H1 (cell line): ENCODE results near the gene TTBK2. TPM values are rescaled to one million over a fixed set of nuclear protein-coding genes. Genes with fewer than 3 reads are reported as not detected.

ENCODE experiments used
- ATF2 ChIP-seq: IDR thresholded peaks from 2 replicates; pipeline ENCODE4 v1.6.1; 2012; ENCODE audit warnings: low read length, inconsistent platforms
- CHD7 ChIP-seq: fragments of 300-600 bp; sonication (generic); IDR thresholded peaks from 2 replicates; pipeline ENCODE4 v1.7.1; 2012; ENCODE audit warnings: low read length, moderate library complexity, mild to moderate bottlenecking, inconsistent platforms; ENCODE audit not compliant: insufficient replicate concordance
- MAFK ChIP-seq: IDR thresholded peaks from 2 replicates; pipeline ENCODE4 v1.6.1; 2012; ENCODE audit warnings: low read depth, mild to moderate bottlenecking, improper control_type of control experiment, low read length
- RNF2 ChIP-seq: fragments of 200-900, 300-1000 bp; sonication (generic); IDR thresholded peaks from 2 replicates; pipeline ENCODE4 v1.7.1; 2016; ENCODE audit warnings: borderline replicate concordance, low read depth, mild to moderate bottlenecking, antibody characterized with exemption, low read length; ENCODE audit not compliant: poor library complexity, severe bottlenecking; ENCODE audit errors: missing control alignments
- SIX5 ChIP-seq: IDR thresholded peaks from 2 replicates; pipeline ENCODE4 v1.6.1; 2011; ENCODE audit warnings: mild to moderate bottlenecking, low read depth, low read length
- polyA plus RNA-seq, 7 experiments: library from polyadenylated mRNA; depleted of rRNA in 3 of 7; stranded (reverse) in 5 of 7; unstranded in 2 of 7; fragments of >200 nt in 5 of 7; fragments of 200-250 nt in 2 of 7; gene quantifications; 1 replicate in 5 of 7; 2 replicates in 1 of 7; 4 replicates in 1 of 7; pipeline versions ENCODE4 v1.2.1 to v1.2.3, GENCODE V29; 2011 to 2013; ENCODE audit warnings: missing spikeins in 2 of 7, mixed read lengths in 2 of 7
- total RNA-seq: library from RNA; stranded (reverse); fragmentation: NEBNext Ultra II Directional; extraction: Animal tissue kit (Norgen Biotek cat#: 25700); gene quantifications from 2 replicates; pipeline ENCODE4 v1.2.1, GENCODE V29; 2021
- TF ChIP-seq, protein P1 (sequence below): IDR thresholded peaks from 2 replicates; pipeline ENCODE4 v1.6.1; 2011; ENCODE audit warnings: low read length, improper control_type of control experiment
- TF ChIP-seq, protein P2 (sequence below): IDR thresholded peaks from 2 replicates; pipeline ENCODE4 v1.6.1; 2011; ENCODE audit warnings: low read depth, mild to moderate bottlenecking, low read length; ENCODE audit not compliant: insufficient read depth

TTBK2 gene
- total and polyA plus RNA-seq, 2 of the 8 experiments (the other 6 are each of a cell fraction or from before 2014, with no cell fraction given), result 2.7 to 18.2 TPM

GRCh38 chr15:42744195-42744594 lies 176.4 kb downstream of the TTBK2 start (continued):
- no peak for TF ChIP-seq CHD7
- no peak for TF ChIP-seq MAFK
- TF ChIP-seq, protein P1, sequence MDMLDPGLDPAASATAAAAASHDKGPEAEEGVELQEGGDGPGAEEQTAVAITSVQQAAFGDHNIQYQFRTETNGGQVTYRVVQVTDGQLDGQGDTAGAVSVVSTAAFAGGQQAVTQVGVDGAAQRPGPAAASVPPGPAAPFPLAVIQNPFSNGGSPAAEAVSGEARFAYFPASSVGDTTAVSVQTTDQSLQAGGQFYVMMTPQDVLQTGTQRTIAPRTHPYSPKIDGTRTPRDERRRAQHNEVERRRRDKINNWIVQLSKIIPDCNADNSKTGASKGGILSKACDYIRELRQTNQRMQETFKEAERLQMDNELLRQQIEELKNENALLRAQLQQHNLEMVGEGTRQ, result no peak
- TF ChIP-seq, protein P2, sequence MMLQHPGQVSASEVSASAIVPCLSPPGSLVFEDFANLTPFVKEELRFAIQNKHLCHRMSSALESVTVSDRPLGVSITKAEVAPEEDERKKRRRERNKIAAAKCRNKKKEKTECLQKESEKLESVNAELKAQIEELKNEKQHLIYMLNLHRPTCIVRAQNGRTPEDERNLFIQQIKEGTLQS, result no peak
- TF ChIP-seq ATF2, result no peak
- no peak for TF ChIP-seq SIX5
- TF ChIP-seq RNF2, result no peak
